Suprapubic skin (tissue), 3 donors: ENCODE data around the gene MYO10.

ENCODE experiments used
- CTCF ChIP-seq, 2 donors: fragments of 200-600 bp in 1 of 2; fragments of 450-650 bp in 1 of 2; sonication (generic) in 1 of 2; IDR thresholded peaks; one replicate each; pipeline ENCODE4 v1.5.1; 2016 to 2019; ENCODE audit warnings: antibody characterized with exemption in 2 of 2, mild to moderate bottlenecking in 1 of 2, moderate library complexity in 1 of 2
- POLR2A ChIP-seq, 2 donors: fragments of 450-650 bp; IDR thresholded peaks; one replicate each; pipeline ENCODE4 v1.6.1; 2017; ENCODE audit warnings: antibody characterized with exemption in 2 of 2, mild to moderate bottlenecking in 2 of 2, moderate library complexity in 2 of 2

GRCh38 chr5:16740066-16740810 is 195.8 kb downstream of the MYO10 start:
- TF ChIP-seq POLR2A (IDR thresholded peaks at IDR 0.05): no peak
- TF ChIP-seq CTCF (IDR thresholded peaks at IDR 0.05): no peak
